Fibroblast of lung (primary cell): ENCODE data around the gene GET3. TPM values are rescaled to one million over a fixed set of nuclear protein-coding genes. Genes with fewer than 3 reads are reported as not detected.

Source experiments
- DNase-seq, 2 donors: peaks; one replicate each; pipeline versions ENCODE4 v3.0.0 to v3.0.0-alpha.2; 2010; ENCODE audit warnings: low read depth in 2 of 2
- H2AFZ ChIP-seq: 2 replicates; pipeline ENCODE4 v1.5.1; 2012; ENCODE audit warnings: low read length, control low read depth, inconsistent platforms
- H3K27ac ChIP-seq: 2 replicates; pipeline ENCODE4 v1.5.1; 2011; ENCODE audit warnings: low read length, control low read depth; ENCODE audit not compliant: insufficient read depth
- H3K27me3 ChIP-seq: 2 replicates; pipeline ENCODE4 v1.5.1; 2011; ENCODE audit warnings: mild to moderate bottlenecking, low read length; ENCODE audit not compliant: control insufficient read depth, insufficient read depth
- H3K36me3 ChIP-seq: 2 replicates; pipeline ENCODE4 v1.5.1; 2011; ENCODE audit warnings: low read length; ENCODE audit not compliant: control insufficient read depth, insufficient read depth
- H3K4me1 ChIP-seq: 2 replicates; pipeline ENCODE4 v1.5.1; 2011; ENCODE audit warnings: low read length; ENCODE audit not compliant: control insufficient read depth, insufficient read depth; ENCODE audit errors: extremely low read depth
- H3K4me2 ChIP-seq: 2 replicates; pipeline ENCODE4 v1.5.1; 2011; ENCODE audit warnings: low read length, control low read depth; ENCODE audit not compliant: insufficient read depth; ENCODE audit errors: extremely low read depth
- H3K4me3 ChIP-seq, 4 experiments: fragments of 200-600 bp in 1 of 4; sonication (generic) in 1 of 4; replicated peaks in 1 of 4; 2 replicates each; pipeline ENCODE4 v1.5.1; 2011 to 2016; ENCODE audit warnings: low read length in 4 of 4, low read depth in 3 of 4, mild to moderate bottlenecking in 3 of 4, control low read depth in 2 of 4, inconsistent platforms in 1 of 4, mixed read lengths in 1 of 4; ENCODE audit not compliant: insufficient read depth in 1 of 4; ENCODE audit errors: control extremely low read depth in 1 of 4
- H3K79me2 ChIP-seq: 2 replicates; pipeline ENCODE4 v1.5.1; 2012; ENCODE audit warnings: mild to moderate bottlenecking, low read length, inconsistent platforms; ENCODE audit not compliant: control insufficient read depth, insufficient read depth
- H3K9ac ChIP-seq: 2 replicates; pipeline ENCODE4 v1.5.1; 2011; ENCODE audit warnings: mild to moderate bottlenecking, low read length, control low read depth; ENCODE audit not compliant: insufficient read depth
- H3K9me3 ChIP-seq: 2 replicates; pipeline ENCODE4 v1.5.1; 2012; ENCODE audit warnings: low read depth, low read length; ENCODE audit not compliant: control insufficient read depth, insufficient read depth
- H4K20me1 ChIP-seq: 2 replicates; pipeline ENCODE4 v1.5.1; 2011; ENCODE audit warnings: low read length; ENCODE audit not compliant: control insufficient read depth, insufficient read depth; ENCODE audit errors: extremely low read depth
- CTCF ChIP-seq, 2 donors: IDR thresholded peaks in 1 of 2; conservative IDR thresholded peaks in 1 of 2; 1 replicate in 1 of 2; 2 replicates in 1 of 2; pipeline ENCODE4 v1.5.1; 2011 to 2012; ENCODE audit warnings: low read length in 2 of 2, control low read depth in 1 of 2, inconsistent platforms in 1 of 2, low read depth in 1 of 2, mild to moderate bottlenecking in 1 of 2
- EZH2 ChIP-seq: IDR thresholded peaks from 2 replicates; pipeline ENCODE4 v1.5.1; 2012; ENCODE audit warnings: low read length, control low read depth, mild to moderate bottlenecking; ENCODE audit errors: missing control alignments
- polyA plus RNA-seq, 2 donors: library from polyadenylated mRNA; depleted of rRNA in 1 of 2; stranded (reverse) in 1 of 2; unstranded in 1 of 2; fragments of >200 nt; gene quantifications; 2 replicates each; pipeline ENCODE4 v1.2.1, GENCODE V29; 2011 to 2012; ENCODE audit warnings: missing spikeins in 1 of 2
- total RNA-seq: library from RNA; depleted of rRNA; stranded (reverse); fragments of >200 nt; gene quantifications from 2 replicates; pipeline ENCODE4 v1.2.1, GENCODE V29; 2014

GET3 gene
- total and polyA plus RNA-seq, 2 donors (not counting 1 experiment from before 2014, with no cell fraction given) = 94.1 to 123 TPM

- DNase-seq = no peak
- H3K4me3 ChIP-seq = no peak overlapping the region
- H3K4me1 ChIP-seq = peaks cover 15% of the 10 kb centered on the region
- no peak overlapping the region for H3K27ac ChIP-seq
- H3K36me3 ChIP-seq = no peaks in the 10 kb centered on the region
- no peaks in the 10 kb centered on the region for H3K9me3 ChIP-seq
- TF ChIP-seq EZH2 (no peak), CTCF (conservative IDR thresholded peaks at IDR 0.05 in 1 of 2, IDR thresholded peaks at IDR 0.05 in 1 of 2; ENCODE audit: low read depth in 1 of 2, low read length in 2 of 2) (peak; percentile 40 to 44)
- H3K9ac ChIP-seq = no peak overlapping the region
- H4K20me1 ChIP-seq = no peaks in the 10 kb centered on the region
- H2AFZ ChIP-seq = no peak overlapping the region
- H3K79me2 ChIP-seq = no peaks in the 10 kb centered on the region
- no peak overlapping the region for H3K4me2 ChIP-seq
- H3K27me3 ChIP-seq = no peaks in the 10 kb centered on the region
Observed at GRCh38 chr19:12773571-12773970, 36.3 kb downstream of the GET3 start.

- Histone ChIP-seq H4K20me1 (no peaks in the 10 kb centered on the region), H3K4me2 (peak within 1 kb of the TSS; percentile 87), H3K4me1 (peaks cover 26% of the 10 kb centered on the region), H3K79me2 (no peaks in the 10 kb centered on the region), H3K4me3 (peak within 1 kb of the TSS; percentile 49 to 75 (median 64)), H3K27ac (peak within 1 kb of the TSS; percentile 62), H3K27me3 (no peaks in the 10 kb centered on the region), H3K36me3 (no peaks in the 10 kb centered on the region), H2AFZ (peak within 1 kb of the TSS; percentile 80), H3K9me3 (no peaks in the 10 kb centered on the region), H3K9ac (peak within 1 kb of the TSS; percentile 45)
- no peak for TF ChIP-seq CTCF (conservative IDR thresholded peaks at IDR 0.05 in 1 of 2, IDR thresholded peaks at IDR 0.05 in 1 of 2; ENCODE audit: low read depth in 1 of 2, low read length in 2 of 2)
- no peak for TF ChIP-seq EZH2
- no peak for DNase-seq
Observed at GRCh38 chr19:12774588-12775555, 37.6 kb downstream of the GET3 start, which contains the start of gene HOOK2. Gene HOOK2 (minus strand): TSS chr19:12775552. CDS start chr19:12775449, 103 bp downstream.

- peak overlapping the region; percentile 94 for H3K27ac ChIP-seq
- no peaks in the 10 kb centered on the region for H3K9me3 ChIP-seq
- H3K27me3 ChIP-seq = no peaks in the 10 kb centered on the region
- H3K9ac ChIP-seq = peak overlapping the region; percentile 87
- H3K4me3 ChIP-seq = peak overlapping the region; percentile 52 to 70 (median 60)
- H3K36me3 ChIP-seq = no peaks in the 10 kb centered on the region
- H3K4me2 ChIP-seq = peak overlapping the region; percentile 96
- TF ChIP-seq EZH2 (no peak), CTCF (conservative IDR thresholded peaks at IDR 0.05 in 1 of 2, IDR thresholded peaks at IDR 0.05 in 1 of 2; ENCODE audit: low read depth in 1 of 2, low read length in 2 of 2) (peak; percentile 77 to 89)
- peak; percentile 64 to 81 for DNase-seq
- no peaks in the 10 kb centered on the region for H3K79me2 ChIP-seq
- no peaks in the 10 kb centered on the region for H4K20me1 ChIP-seq
- H3K4me1 ChIP-seq = peaks cover 38% of the 10 kb centered on the region
- H2AFZ ChIP-seq = peak overlapping the region; percentile 49
Observed at GRCh38 chr19:12777217-12778016, 40.1 kb downstream of the GET3 start.
